Esophagus squamous epithelium (tissue), 5 donors: ENCODE results near the gene RERE. TPM values are rescaled to one million over a fixed set of nuclear protein-coding genes. Genes with fewer than 3 reads are reported as not detected.

Experiments used
- DNase-seq: peaks from one replicate; lab custom pipeline; 2025; lab: John Stamatoyannopoulos, UW
- H3K27ac ChIP-seq, 4 donors: fragments of 200-600 bp; sonication (generic); one replicate each; pipeline ENCODE4 v1.5.1; 2016 to 2019; ENCODE audit warnings: mild to moderate bottlenecking in 1 of 4
- H3K27me3 ChIP-seq, 4 donors: fragments of 200-600 bp; sonication (generic); 1 replicate in 3 of 4; 2 replicates in 1 of 4; pipeline versions ENCODE4 v1.5.1 to v1.6.0; 2017 to 2021; ENCODE audit warnings: antibody characterized with exemption in 1 of 4
- H3K36me3 ChIP-seq, 3 donors: fragments of 200-600 bp; sonication (generic); one replicate each; pipeline ENCODE4 v1.5.1; 2016 to 2019
- H3K4me1 ChIP-seq, 3 donors: fragments of 200-600 bp; sonication (generic); one replicate each; pipeline ENCODE4 v1.5.1; 2017 to 2019
- H3K4me3 ChIP-seq, 4 donors: fragments of 200-600 bp; sonication (generic); 1 replicate in 3 of 4; 2 replicates in 1 of 4; pipeline ENCODE4 v1.5.1; 2016 to 2019; ENCODE audit warnings: mild to moderate bottlenecking in 2 of 4, moderate library complexity in 1 of 4
- H3K9me3 ChIP-seq, 3 donors: fragments of 200-600 bp; sonication (generic); one replicate each; pipeline ENCODE4 v1.5.1; 2016 to 2019
- CTCF ChIP-seq, 6 experiments: fragments of 450-650 bp in 4 of 6; fragments of 200-600 bp in 2 of 6; sonication (generic) in 2 of 6; IDR thresholded peaks; one replicate each; pipeline ENCODE4 v1.5.1; 2016 to 2019; ENCODE audit warnings: antibody characterized with exemption in 6 of 6, mild to moderate bottlenecking in 4 of 6, moderate library complexity in 4 of 6
- POLR2A ChIP-seq, 4 donors: fragments of 450-650 bp; IDR thresholded peaks; one replicate each; pipeline ENCODE4 v1.6.1; 2017; ENCODE audit warnings: antibody characterized with exemption in 4 of 4, mild to moderate bottlenecking in 4 of 4, moderate library complexity in 3 of 4
- WGBS, 2 donors: methylation state at CpG; one replicate each; pipeline ENCODE4 v1.1.5; 2018; 5-methylcytosine and 5-hydroxymethylcytosine counted together
- intact Hi-C: fragments of 100-400 bp; cut with DNase I; formaldehyde crosslinking; loops from one replicate; pipeline ENCODE4 v1.15.0; 2022
- total RNA-seq, 4 donors: library from RNA; depleted of rRNA; stranded (reverse); fragments of >200 nt; gene quantifications; one replicate each; pipeline ENCODE4 v1.1.0, GENCODE V29; 2016
- donor health status: DM: yes; HTN: yes; CAD: no.

RERE gene
- total RNA-seq, 4 donors from 2014 or later, result 27.5 to 56.6 (median 32.1) TPM

- Histone ChIP-seq H3K36me3 (no peaks in the 10 kb centered on the region), H3K4me3 (no peak overlapping the region), H3K4me1 (peaks cover 0 to 4% (median 0%) of the 10 kb centered on the region in 3 donors), H3K27ac (no peak overlapping the region), H3K27me3 (no peaks in the 10 kb centered on the region), H3K9me3 (no peaks in the 10 kb centered on the region)
- intact Hi-C loops, result loop anchor here (5.0 to 10.0 kb wide), 3 partner anchors 112 to 282 kb away; no protein-coding TSS in a partner anchor
- no peak for DNase-seq
- 55 to 56% methylated on average over 4 of the region's 4 CpGs for WGBS, 2 donors
- TF ChIP-seq POLR2A (IDR thresholded peaks at IDR 0.05) (no peak), CTCF (IDR thresholded peaks at IDR 0.05) (no peak)
These were observed 254.3 kb downstream of the RERE start for GRCh38 chr1:8562881-8563865.

- peaks cover 0 to 4% (median 0%) of the 10 kb centered on the region in 3 donors for H3K4me1 ChIP-seq
- DNase-seq, result no peak
- intact Hi-C loops, result loop anchor here (5.0 to 10.0 kb wide), 3 partner anchors 113 to 283 kb away; no protein-coding TSS in a partner anchor
- WGBS, 2 donors, result 94 to 100% methylated on average over 2 of the region's 2 CpGs
- no peaks in the 10 kb centered on the region for H3K9me3 ChIP-seq
- H3K27me3 ChIP-seq, result no peaks in the 10 kb centered on the region
- no peaks in the 10 kb centered on the region for H3K36me3 ChIP-seq
- no peak overlapping the region for H3K4me3 ChIP-seq
- TF ChIP-seq POLR2A (IDR thresholded peaks at IDR 0.05) (no peak), CTCF (IDR thresholded peaks at IDR 0.05) (no peak)
- H3K27ac ChIP-seq, result no peak overlapping the region
These were observed 255.2 kb downstream of the RERE start for GRCh38 chr1:8562222-8562621.

GRCh38 chr1:8560611-8561544, 256.6 kb downstream of the RERE start:
- no peaks in the 10 kb centered on the region for H3K27me3 ChIP-seq
- H3K27ac ChIP-seq, result no peak overlapping the region
- no peaks in the 10 kb centered on the region for H3K36me3 ChIP-seq
- H3K4me1 ChIP-seq, result peaks cover 0 to 4% (median 0%) of the 10 kb centered on the region in 3 donors
- DNase-seq, result no peak
- 30 to 40% methylated on average over 2 of the region's 2 CpGs for WGBS, 2 donors
- no peak overlapping the region for H3K4me3 ChIP-seq
- intact Hi-C loops, result loop anchor here (5.0 to 10.0 kb wide), 3 partner anchors 114 to 284 kb away; no protein-coding TSS in a partner anchor
- peak; percentile 81 to 95 (median 92) for TF ChIP-seq CTCF (IDR thresholded peaks at IDR 0.05)
- TF ChIP-seq POLR2A (IDR thresholded peaks at IDR 0.05), result no peak
- H3K9me3 ChIP-seq, result no peaks in the 10 kb centered on the region

GRCh38 chr1:8560035-8560434, 257.4 kb downstream of the RERE start:
- no peak overlapping the region for H3K27ac ChIP-seq
- intact Hi-C loops, result loop anchor here (5.0 to 10.0 kb wide), 3 partner anchors 115 to 285 kb away; no protein-coding TSS in a partner anchor
- no peaks in the 10 kb centered on the region for H3K9me3 ChIP-seq
- no peaks in the 10 kb centered on the region for H3K27me3 ChIP-seq
- no peaks in the 10 kb centered on the region for H3K36me3 ChIP-seq
- H3K4me1 ChIP-seq, result peaks cover 0 to 8% (median 0%) of the 10 kb centered on the region in 3 donors
- TF ChIP-seq CTCF (IDR thresholded peaks at IDR 0.05), result no peak
- no peak for TF ChIP-seq POLR2A (IDR thresholded peaks at IDR 0.05)
- no peak for DNase-seq
- WGBS, 2 donors, result 69 to 83% methylated on average over 4 of the region's 4 CpGs
- H3K4me3 ChIP-seq, result no peak overlapping the region
